NCI-H2081 treated with DMSO at 0.1 percent for 48 hours (cell line): ENCODE measurements around the gene ADCY7.

Experiments used
- DNase-seq: peaks from one replicate; lab custom pipeline; 2025; lab: John Stamatoyannopoulos, UW

Gene ADCY7

DNA sequence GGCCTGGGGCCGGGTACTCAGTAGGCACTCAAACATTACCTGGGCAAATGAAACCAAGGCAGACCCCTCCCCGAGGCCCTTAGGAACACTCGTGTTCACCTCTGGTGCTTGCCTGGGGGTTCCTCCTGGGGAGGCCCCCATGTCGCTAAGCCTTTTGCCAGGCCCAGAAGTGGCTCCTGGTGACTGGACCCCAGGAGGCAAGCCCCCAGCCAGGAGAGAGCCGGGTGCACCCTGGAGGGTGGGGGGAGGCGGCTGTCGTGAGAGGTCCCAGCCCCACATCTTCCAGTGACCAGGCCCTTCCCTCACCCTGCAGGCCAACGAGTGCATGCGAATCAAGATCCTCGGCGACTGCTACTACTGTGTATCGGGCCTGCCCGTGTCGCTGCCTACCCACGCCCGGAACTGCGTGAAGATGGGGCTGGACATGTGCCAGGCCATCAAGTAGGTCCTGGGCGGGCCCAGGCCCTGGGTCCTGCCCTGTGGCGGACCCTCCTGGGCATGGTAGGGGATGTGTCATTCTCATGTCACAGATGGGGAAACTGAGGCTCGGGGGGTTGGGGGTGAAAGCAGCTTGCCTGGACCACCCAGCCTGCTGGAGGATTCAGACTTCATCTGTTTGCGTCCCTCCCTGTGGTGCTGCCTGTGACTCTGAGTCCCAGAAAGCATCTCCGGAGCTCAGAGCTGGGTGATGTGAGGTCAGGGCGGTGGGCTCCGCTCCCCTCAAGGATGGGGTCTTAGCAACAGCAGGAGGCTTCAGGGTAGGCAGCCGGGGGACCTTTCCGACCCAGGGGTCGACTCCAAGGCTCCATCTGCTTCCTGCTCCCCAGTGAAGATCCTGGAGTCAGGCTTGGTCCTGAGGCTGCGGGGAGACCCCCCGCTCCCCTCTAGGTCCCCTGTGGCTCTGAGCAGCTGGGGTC lies 32.5 kb downstream of the ADCY7 start:
- no peak for DNase-seq

DNA sequence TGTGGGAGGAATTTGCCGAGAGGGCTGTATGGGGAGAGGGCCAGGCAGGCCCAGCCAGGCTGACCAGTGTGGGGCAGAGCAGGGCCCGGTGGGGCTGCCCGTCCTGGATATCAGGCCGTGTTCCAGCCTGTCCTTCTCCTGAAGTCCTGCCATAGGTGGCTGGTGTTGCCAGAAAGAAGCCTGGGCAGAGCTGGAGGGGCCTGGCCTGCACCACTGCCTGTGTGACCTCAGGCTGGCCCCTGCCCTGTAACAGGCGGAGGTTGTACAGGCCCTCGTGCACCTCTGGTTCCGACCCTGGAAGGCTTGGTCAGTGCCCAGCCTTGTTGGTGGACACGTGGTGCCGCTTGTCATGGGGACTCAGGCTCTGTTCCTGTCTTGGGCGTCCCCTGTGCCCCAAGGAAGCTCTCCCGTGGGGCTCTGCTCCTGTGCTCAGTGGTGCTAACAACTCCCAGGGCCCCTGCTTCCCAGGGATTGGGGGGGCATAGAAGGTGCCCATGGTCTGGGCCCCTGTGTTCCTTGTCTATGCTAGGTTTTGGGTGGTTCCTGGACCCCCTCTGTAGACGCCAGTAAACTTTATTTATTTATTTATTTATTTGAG lies 33.3 kb downstream of the ADCY7 start:
- DNase-seq, result no peak

DNA sequence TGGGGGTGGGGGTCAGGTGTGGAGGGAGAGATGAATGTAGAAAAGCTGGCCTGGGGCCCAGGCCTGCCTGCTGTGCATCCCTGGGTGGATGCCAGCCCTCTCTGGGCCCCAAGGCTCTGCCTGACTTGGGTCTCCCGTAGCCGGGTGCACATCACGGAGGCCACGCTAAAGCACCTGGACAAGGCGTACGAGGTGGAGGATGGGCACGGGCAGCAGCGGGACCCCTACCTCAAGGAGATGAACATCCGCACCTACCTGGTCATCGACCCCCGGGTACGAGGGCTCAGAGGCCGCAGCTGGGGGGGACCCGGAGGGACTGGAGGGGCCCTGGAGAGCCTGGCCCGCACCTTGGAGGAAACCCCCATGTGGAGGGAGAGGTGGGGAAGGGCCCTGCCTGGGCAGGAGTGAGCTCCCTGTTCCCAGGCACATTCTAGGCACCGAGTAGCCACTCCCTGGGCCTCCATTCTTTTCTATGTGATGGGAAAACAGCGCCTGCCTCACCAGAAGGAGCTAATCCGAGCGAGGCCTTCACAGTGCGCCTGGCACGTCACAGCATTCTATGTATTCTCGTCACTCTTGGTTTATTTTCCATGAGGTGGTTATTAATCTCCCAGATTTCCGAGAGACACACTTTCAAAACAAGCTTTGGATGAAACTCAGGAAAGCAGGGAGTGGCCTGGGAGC lies 34.7 kb downstream of the ADCY7 start:
- no peak for DNase-seq

- no peak for DNase-seq
Observed at GRCh38 chr16:50301626-50302471, 35.5 kb downstream of the ADCY7 start.

DNA sequence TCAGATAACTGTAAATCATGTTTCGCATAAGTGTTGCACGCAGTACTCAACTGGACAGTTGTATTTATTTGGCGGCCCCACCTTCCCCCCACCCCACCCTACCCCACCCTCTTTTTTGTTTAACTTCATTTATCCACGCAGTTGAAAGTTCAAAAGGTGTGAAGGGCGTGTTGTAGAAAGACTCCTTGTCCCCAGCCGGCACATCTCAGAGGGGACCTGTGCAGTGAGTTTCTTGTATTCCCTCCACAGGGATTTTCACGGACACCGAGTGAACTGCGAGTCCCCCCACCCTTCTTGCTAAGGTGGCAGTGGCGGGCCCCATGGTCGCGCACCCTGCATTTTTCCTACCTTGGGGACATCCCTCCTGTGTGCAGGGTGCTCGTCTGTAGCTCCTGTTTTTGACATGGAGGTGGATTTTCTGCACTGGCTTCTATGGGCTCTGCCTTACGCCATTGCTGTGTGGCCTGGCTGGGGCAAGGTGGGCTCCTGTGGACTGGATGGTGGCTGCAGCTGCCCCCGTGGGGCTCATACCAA lies 36.2 kb downstream of the ADCY7 start:
- DNase-seq, result no peak

- no peak for DNase-seq
Observed at GRCh38 chr16:50303041-50303604, 36.8 kb downstream of the ADCY7 start.

- no peak for DNase-seq
Observed at GRCh38 chr16:50303605-50304466, 37.5 kb downstream of the ADCY7 start.

DNA sequence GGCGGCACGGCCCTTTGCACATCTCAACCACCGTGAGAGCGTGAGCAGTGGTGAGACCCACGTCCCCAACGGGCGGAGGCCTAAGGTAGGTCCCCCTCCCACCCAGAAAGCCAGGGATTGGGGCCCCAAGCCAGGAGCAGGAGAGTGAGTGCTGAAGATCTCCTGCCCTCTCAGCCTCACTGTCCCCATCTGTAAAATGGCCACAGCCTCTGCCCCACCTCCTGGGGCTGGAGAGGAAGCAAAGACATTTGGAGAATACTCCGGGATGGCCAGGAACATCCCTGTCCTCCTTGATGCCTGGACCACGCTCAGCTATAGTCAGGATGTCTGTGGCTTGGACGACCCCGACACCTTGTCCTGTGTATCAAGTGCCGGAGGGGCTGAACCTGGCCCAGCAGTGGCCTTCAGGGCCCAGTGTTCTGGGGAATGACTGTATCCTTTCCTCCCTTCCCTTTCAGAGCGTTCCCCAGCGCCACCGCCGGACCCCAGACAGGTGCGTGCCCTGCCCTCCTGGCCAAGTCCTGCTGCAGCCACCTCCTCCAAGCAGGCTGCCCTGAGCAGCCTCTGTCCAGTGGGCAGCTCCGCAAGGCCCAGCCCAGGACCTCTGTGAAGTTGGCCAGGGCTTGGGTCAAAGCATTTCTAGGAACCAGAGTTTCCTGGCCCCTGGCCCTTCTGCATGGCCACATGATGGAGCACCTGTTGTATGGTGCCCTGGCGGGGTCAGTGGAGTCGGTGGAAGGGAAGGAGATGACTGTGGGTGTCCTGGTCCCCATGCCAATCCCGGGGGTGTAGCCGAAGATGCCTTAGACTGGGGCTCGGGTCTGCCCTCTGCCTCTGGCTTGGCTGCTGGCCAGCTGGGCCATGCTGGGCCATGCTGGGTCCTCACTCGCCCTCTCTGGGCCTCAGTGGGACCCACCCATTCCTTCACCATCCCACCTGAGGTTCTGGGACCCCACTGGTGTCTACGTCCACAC lies 38.4 kb downstream of the ADCY7 start:
- no peak for DNase-seq

- no peak for DNase-seq
Observed at GRCh38 chr16:50305441-50306061, 39.2 kb downstream of the ADCY7 start.

DNA sequence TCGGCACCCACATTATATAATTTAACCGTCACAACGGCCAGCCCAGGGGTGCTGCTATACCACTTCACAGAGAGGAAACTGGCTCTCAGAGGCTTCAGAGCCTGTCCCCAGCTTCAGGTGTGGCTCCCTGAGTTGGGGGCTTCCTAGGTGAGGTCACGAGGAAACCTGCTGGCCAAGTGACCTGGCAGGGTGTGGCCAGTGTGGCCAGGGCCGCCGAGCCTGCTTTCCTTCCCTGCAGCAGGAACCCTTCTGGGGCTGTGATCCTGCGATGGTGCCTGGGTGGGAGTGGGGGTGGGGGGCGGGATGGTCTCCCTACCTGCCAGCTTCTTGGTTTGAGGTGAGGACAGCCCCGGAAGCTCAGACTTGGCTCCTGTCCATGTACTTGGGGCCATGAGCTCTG lies 39.9 kb downstream of the ADCY7 start:
- DNase-seq, result no peak

- no peak for DNase-seq
Observed at GRCh38 chr16:50308237-50308965, 42.0 kb downstream of the ADCY7 start.

- no peak for DNase-seq
Observed at GRCh38 chr16:50309156-50309526, 42.8 kb downstream of the ADCY7 start.

- DNase-seq, result no peak
Observed at GRCh38 chr16:50309527-50310307, 43.4 kb downstream of the ADCY7 start.

DNA sequence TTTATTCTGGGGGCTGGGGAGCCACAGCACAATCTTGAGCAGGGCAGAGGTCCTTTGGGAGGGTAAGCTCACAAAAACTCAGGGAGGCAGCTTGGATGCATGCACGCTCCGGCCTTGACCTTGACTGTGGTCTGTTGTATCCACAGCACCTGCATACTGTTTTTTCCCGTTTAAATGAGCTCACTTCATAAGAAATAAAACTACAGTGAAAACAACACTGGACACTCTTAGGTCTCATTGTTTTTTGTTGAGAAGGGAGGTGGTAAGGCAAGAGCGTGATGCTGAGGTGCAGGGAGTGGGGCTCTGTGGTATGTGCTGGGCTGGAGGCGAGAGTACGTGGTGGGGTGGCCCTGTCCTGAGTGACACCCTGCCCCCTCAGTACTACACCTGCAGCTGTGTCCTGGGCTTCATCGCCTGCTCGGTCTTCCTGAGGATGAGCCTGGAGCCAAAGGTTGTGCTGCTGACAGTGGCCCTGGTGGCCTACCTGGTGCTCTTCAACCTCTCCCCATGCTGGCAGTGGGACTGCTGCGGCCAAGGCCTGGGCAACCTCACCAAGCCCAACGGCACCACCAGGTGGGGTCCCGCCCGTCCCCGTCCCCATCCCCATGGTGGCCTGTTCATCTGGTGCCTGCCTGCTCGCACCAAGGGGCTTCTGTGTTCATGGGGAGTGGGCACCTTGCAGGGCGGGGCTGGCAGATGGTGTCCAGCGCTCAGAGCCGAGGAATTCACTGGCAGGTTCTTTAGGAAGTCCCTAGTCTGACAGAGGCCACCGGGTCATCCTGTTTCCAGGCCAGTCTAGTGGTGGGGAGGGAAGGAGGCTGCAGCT lies 44.2 kb downstream of the ADCY7 start:
- DNase-seq, result no peak

DNA sequence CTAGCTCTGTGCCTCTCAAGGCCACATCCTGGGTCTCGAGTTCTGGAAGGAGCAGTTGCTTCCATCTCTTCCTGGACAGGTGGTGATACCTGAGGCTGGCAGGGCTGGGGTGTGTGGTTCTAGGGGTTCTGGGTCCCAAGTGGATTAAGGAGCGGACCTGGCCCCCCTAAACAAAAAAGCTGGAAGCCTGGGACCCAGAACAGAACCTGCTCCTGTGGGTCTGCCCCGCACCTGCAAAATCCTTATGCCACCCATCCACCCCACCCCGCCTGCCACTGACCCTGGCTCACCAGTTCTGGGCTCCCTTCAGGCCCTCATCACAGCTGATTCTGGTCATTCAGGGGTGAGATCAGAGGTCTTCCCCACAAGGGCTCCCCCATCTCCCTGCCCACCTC lies 44.8 kb downstream of the ADCY7 start:
- no peak for DNase-seq

DNA sequence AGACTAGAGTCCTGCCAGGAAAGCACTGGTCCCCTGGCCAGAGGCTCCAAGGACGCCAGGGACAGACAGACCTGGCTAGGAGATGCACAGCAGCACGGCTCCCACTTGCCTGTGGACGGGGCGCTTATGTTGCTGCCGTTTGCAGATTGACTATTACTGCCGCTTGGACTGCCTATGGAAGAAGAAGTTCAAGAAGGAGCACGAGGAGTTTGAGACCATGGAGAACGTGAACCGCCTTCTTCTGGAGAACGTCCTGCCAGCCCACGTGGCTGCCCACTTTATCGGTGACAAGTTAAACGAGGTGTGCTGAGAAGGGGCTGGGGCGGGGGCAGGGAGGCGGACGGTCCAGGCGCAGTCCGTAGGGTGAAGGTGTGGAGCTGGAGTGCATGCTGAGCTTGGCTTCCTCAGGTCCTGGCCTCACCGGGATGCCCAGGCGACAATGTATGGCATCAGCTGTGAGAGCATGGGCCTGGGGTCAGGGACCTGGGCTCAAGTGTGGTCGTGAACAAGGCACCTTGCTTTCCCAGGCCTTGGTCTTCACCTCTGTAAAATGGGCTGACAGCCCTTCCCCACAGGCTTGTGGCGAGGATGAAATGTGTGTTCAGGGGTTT lies 45.6 kb downstream of the ADCY7 start:
- DNase-seq, result no peak
